GM19395 (cell line): ENCODE measurements around the gene SPOP.

ENCODE experiments used
- ATAC-seq: cut with Tn5 transposase; IDR thresholded peaks from one replicate; pipeline ENCODE4 v1.9.1; 2021; ENCODE audit warnings: mild to moderate bottlenecking, moderate library complexity; ENCODE audit not compliant: unreplicated experiment

Gene SPOP

DNA sequence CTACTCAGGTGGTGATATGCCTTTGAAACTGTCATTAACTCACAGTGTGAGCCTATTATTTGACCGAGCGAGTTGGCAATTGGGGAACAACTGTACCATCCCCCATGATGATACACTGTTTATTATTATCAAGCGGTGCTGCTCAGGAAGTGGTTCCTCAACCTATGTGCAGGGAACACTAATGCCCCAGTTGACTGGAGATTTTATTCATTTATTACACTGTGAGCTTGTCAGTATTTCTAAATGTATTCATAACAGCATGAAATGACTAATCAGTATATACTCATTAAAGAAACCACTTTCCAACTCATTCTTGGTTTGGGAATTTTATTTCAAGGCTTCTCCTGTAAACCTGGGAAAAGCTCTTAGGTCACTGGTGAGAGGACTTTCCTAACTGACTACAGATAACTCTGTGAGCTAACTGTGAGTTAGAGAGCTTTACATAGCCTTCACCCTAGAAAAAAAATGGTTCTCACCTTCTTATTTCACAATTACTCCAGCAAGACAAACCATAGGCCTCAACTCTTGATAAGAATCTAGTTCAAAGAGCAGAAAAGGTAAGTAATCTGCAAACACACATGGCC, 59.8 kb downstream of the SPOP start:
- no peak for ATAC-seq

DNA sequence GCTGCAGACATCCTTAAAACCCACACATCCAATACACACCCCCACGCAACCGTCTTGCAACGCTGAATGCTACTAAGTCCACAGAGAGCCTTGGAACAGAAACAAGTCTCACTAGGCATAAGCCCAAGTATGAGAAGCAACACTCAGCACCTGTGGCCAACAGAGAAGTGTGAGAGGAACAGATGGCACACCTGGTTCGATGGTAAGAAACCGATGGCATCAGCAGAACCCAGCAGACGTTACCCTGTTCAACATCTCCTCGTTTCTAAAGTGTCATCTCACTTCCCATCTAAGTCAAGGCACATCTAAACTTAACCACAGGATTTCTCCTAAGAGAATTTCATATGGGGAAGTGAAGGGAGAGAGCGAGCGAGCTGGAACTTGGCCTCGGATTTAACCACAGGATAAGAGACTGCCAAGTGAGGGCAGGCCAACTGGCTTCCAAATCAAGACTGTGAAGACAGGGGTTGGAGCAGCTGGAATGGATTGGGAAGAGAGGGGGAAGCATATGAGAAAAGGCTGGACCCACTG, 61.2 kb downstream of the SPOP start:
- no peak for ATAC-seq

DNA sequence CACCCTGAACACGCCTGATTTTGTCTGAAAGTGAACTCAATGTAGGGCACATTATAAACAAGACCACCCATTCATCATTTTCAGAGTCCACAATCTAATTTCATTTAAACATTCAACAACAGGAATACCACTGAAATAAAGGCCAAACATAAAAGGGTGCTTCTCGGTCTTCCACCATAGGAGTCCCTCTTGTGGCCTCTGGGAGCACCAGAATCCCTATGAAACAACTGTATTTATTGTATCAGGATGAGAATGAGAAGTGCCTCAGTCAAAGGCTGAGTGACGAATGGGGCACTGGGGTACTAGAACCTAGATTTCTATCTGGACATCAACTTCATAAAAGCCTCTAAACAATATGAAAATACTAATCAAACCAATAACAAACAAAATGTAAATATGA, 61.8 kb downstream of the SPOP start:
- ATAC-seq = no peak

DNA sequence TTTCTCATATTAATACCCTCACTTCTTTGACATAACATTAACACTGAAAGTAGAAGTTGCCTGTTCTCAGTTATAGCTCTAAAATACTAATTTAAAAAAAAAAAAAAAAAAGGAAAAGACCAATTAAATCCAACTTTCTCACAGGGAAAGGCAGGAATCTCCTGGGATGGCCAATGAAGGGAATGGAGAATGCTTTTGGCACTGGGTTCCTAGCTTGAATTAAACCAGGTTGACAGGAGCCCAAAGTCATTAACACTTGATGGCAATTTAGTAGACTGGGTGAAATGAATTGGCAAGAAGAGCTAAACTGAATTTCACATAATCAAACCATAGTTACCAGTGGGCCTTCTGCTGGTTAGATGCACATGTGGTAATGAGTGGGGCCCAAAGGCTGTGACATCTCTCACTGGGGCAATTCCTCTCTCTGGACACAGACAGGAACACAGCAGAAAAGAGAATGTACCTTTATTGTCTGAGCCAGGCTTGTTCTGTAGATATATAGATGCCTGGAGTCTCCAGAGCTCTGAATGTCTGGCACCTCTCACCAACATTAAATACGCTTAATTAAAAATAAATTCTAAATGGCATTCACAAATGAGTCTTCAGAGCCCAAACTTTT, 64.6 kb downstream of the SPOP start:
- no peak for ATAC-seq

DNA sequence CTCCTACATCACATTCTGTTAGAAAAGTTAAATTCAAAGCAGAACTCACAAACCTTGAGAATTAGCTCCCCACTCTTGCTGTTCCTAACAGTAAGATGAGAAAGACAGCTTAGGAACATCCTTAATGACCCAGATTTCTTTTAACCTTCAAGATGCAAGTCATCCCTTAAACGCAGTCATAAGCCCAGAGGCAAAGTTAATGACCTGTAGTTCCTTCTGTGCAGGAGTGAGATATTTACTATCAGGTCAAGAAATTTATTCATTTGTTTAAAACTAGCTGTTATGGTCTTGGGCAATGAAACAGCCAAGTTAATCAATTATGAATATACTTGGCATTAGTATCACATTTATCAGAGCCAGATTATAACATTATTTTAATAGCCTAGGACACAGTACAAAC, 65.2 kb downstream of the SPOP start:
- ATAC-seq = no peak

DNA sequence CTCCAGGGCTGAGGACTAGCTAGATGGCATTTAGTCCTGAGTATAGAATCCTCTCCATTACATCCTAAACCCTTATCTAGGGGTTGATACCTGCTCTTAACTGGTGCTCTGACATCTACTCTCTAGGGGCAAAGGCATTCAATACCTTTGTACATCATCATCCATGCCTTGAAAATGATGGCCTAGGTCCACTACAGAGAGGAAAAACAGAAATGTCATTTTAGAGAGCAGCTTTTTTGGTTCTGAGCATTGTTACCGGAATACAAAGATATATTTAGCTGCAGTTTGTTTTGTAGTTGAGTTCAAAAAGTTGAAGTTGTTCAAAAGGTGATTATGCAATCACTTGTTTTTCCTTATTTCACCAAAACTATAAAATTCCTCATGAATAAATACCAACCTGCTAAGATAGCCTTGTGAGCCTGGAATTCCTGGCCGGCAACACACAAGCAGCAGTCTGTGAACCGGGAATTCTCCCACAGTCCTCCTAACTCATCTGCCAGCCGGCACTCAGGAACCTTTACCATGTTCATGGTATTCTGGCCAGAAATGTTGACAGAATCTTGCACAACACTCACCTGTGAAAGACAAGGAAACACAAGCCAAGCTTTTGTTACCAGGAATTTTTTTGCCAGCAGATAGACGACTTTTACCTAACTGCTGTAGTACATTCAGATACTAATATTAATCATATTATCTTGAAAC, 66.9 kb downstream of the SPOP start:
- no peak for ATAC-seq

DNA sequence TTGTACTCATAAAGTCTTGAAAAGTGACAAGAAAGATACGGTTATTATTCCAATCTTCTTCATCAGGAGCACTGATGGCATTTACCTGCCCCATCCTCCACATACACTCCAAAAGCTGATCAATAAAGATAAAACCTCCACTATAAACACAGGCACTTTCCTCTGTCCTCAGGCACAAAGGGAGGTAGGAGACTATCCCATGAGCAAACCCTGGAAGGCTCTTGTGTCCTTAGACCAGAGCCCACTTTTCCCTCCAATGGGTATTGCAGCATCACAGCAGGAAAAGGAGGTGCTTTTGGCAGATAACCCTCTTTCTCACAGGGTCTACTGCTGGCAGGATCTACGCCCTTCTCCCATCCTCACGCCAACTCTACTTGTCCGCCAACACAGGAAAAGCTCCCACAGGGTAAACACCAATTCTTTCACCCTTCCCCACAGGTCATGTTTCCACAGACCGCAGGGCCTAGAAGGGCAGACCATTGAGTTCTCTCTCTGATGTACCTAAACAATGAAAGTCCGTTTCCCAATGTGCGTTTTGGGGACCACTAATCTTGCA, 73.5 kb downstream of the SPOP start:
- no peak for ATAC-seq

DNA sequence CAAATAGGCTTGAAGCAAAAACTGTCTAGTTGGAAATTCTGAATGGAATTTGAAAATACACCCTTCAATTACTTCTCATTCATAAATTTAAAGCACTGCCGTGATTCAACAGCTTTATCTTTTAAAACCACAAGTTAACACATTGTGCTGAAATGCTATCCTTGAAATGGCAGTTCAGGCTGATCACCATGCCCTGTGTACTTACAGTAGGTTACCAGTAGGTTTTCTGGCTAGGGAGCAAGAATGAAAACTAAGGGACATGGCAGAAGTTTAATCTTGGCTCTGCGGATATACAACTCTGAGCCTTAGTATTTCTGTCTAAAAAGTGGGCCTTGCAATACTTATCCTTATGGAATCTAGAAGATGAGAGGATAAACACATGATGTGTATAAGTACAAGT, 74.2 kb downstream of the SPOP start:
- ATAC-seq = no peak

DNA sequence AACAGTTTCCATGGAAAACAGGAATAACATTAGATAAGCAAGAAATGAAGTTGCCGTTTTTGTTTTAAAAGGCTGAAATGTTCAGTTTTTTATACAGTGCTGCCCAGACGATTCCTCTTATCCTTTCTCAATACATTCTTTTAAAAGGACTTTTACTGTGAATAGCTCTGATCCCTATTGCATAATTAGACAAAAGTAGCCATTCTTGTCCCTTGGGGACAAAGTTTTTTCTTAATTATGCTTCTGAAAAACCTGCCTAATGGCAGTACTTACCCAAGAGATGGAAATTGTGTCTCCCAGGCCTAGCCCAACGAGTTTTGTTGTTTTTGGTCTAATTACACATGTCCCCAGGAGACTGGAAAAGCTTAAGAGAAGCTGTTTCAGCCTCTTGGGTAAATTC, 74.7 kb downstream of the SPOP start:
- no peak for ATAC-seq

DNA sequence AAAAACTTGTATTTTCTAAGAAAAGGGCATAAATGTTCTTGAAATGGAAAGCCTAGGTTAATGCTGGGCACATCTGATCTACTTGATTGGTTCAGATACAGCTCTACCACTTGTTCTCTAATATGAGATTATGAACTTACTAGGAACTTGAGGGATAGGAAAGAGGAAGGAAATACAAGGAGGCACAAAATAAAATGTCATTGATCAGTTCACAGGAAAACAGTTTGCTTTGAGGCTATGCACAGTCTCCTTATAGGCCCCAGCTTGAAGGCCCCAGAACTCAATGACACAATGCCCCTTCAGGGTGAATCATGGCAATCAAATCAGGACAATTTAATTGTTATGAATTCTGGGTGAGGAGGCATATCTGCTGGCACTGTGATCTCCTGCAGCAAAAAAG, 75.1 kb downstream of the SPOP start:
- ATAC-seq = no peak

DNA sequence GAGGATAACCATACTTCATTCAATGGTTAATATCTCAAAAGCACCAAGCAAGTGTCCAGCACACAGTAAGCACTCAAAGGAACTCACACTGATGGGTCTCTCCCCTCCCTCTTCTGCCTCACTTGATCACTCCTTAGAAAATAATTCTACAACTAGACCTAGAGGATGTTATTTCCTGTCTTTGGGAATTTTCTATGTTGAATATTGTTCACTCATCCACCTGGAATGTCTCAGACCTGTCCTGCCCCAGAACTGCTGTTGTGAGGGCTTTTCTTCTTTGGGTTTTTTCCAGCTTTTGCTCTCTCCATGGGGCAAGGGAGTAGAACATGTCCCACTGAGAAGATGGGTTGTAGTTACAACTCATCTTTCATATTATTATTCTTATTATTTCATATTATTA, 76.9 kb downstream of the SPOP start:
- no peak for ATAC-seq

DNA sequence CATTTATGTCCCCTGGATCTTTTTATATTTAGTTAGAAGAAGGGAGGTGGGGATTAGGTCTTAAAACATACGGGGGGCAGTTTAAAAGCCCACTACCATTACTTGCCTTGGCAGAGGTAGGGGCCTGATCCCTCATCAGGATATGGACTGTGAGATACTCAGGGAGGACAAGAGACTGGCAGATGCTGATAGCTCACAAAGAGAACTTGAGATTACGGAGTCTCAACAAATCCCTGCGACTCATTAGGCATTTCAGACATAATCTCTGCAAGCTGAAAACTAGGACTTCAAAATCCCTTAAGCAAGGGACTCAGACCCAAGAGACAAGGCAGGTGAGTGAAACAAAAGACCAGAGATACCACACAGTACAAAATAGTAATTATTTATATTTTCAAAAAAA, 79.0 kb downstream of the SPOP start:
- no peak for ATAC-seq

DNA sequence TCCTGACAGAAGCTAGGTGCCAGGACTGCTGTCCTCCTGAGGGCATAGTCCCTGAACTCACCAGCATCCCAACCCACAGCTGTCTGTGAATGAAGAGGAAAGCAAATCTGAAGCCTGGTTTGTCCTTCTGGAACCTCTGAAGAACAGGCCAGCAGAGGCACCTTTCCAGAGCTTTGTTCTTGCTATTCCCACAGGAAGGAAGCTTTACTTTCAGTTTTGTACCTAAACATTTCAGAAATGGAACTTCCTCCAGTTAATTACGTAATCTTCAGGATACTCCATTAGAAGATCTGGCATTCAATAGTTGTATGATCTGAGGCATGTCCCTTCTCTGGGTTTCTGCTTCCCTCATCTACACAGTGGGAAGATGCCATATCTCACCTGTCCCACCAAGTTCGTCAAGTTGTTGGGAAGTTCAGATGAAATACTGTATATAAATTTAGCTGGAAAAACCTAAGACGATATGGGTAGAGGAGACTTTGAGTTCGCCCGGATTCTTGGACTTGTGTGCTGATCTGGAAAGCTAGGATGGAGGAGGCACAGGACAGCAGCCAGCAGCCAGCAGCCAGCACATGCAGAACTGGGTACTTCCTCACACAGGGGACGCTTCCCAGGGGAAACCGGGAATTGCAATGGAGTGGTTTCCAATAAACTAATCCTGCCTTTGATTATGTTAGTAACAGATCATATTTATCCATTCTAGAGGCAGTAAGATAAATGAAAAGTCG, 79.8 kb downstream of the SPOP start:
- ATAC-seq = no peak

DNA sequence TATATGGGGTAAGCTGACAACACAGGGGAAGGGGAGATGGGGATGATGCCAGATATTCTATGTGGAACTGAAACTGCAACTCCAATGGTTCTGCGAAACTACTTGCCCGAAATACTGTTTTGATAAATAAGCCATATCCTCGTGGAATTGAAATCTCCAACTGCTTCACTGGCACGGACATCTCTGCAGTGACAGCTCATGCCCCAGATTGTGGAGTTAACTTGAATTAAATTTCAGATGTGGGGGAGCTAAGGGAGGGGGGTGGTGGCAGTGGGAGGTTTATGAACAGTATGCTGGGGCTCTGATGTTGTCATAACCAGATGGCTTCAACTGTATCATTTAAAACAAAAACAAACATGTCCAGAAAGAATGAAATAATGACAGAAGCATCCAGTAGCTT, 80.5 kb downstream of the SPOP start:
- ATAC-seq = no peak

DNA sequence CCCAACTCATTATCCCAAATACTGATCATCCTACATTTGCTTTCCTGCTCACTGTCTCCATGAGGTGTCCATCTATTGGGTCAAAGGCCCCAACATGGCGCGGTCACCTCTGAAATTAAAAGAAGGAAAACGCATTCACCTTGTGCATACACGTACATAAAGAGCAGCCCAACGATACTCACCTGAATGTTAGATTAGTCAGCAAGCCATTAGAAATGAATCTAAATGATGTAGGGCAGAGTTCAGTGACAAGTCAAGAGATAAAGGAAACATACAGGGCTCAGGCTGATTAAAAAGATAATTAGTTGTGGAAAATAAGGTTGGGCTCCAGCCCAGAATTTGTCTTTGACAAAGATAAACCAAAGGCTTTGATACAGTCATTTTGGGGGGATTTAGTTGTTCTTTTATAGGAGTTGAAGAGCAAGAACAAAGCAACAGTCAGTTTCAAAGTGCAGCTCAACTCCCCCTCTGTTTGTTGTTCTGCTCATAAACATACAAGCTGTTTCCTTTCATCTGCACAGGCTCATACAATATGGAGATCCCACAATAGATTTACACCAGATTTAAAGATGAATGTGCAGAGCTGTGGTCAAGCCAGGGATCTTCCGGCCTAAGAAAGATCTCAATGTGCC, 81.2 kb downstream of the SPOP start:
- no peak for ATAC-seq

DNA sequence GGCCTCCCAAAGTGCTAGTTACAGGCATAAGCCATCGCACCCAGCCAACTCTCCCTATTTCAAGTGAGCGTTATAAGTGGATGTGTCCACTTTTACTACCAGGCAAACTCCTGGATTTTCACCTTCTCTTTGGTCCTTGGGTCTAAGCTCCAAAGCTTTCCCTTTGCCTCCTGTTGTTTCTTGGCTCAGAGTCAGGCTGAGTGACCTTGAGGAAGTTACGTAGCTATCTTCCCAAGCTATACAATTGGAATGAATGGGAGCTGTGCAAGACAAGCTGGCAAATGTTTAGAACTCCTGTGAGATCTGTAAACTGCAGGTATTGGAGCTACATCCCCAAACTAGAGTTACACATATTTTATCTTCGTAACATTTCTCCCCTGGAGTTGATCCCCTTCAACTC, 81.9 kb downstream of the SPOP start:
- no peak for ATAC-seq

DNA sequence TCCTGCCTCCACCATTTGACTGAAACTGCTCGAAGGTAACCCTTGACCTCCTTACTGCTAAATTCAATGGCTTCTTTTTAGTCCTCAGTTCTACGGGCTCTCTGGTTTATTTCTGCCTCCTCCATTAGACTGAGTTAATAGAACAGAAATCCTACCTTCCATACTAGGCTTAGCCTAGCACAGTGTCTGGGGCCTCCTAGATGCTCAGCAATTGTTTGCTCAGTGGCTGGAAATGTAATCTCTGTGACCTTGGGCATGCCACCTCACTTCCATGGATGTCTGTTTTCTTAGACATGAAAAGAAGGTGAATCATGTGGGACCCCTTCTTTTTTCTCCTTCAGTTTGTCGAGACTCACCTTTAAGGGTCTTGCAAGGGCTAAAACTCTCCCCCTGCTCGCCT, 82.6 kb downstream of the SPOP start:
- no peak for ATAC-seq

DNA sequence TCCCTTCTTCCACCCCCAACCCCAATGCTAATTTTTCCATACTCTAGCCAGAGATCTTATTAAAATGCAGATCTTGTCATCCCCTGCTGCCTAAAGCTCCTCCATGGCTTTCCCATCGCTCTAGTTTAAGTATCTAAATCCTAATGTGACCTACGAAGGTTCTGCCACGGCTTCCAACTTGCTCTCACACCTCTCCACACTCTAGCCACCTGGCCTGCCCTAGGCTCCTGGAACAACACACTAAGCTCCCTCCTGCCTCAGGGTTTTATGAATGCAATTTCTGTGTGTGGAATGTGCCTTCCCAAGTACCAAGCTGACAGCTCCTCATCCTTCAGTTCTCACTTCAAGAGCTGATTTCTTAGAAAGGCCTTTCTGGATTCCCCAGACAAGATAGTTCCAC, 85.6 kb downstream of the SPOP start:
- ATAC-seq = no peak

DNA sequence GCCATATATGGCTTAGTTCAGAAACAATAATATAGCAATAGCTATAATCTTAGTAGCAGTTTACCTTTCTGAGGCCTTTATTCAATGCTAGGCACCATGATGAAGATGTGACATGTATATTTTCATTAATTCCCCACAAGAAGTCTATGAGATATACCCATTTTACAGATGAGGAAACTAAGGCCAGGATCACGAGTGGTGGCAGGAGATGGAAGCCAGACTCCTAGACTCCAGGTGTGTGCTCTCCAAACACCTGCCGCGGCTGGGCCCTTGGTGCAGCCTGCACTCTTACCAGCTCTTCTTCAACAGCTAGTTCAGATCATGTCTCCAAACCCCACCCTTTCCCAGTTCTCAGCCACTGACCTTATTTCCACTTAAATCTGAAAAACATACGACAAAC, 87.0 kb downstream of the SPOP start:
- ATAC-seq = no peak

DNA sequence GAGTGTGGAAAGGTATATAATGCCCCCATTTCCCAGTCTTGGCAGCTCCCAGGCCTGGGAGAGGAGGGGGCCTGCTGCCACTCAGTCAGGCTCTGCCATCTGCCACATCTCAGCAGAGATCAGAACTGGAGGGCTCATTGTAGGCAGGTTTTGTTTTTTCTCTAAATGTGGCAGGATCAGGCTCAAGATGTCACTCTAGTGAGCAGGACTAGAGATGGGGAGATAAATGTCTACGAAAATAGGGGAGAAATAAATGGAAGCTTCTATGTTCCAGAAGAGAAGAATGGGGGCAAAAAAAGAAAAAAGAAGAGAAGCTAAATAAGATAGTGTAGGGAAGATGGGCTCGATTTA, 88.3 kb downstream of the SPOP start:
- ATAC-seq = no peak
